Subcutaneous abdominal adipose tissue (tissue), 5 donors: ENCODE results near the gene CMTM1.
"Not testable (repeated sequence)": the region's sequence is repeated elsewhere in the genome, so short reads cannot be mapped to it uniquely, and the experiment has no call there.

Experiments
- H3K27ac ChIP-seq: one replicate; pipeline ENCODE4 v1.7.0; 2013; ENCODE audit warnings: low read depth, mild to moderate bottlenecking, inconsistent platforms, low read length, moderate library complexity
- H3K27me3 ChIP-seq, 5 donors: one replicate each; pipeline ENCODE4 v1.7.0; 2013; ENCODE audit warnings: low read length in 5 of 5, inconsistent platforms in 1 of 5; ENCODE audit not compliant: control insufficient read depth in 5 of 5, insufficient read depth in 4 of 5
- H3K36me3 ChIP-seq, 5 donors: one replicate each; pipeline ENCODE4 v1.7.0; 2013; ENCODE audit warnings: low read length in 5 of 5; ENCODE audit not compliant: control insufficient read depth in 5 of 5, insufficient read depth in 5 of 5
- H3K4me1 ChIP-seq, 5 donors: one replicate each; pipeline ENCODE4 v1.7.0; 2013; ENCODE audit warnings: low read length in 5 of 5, mild to moderate bottlenecking in 3 of 5, moderate library complexity in 1 of 5; ENCODE audit not compliant: control insufficient read depth in 5 of 5, insufficient read depth in 5 of 5
- H3K4me3 ChIP-seq, 5 donors: one replicate each; pipeline ENCODE4 v1.7.0; 2013; ENCODE audit warnings: low read length in 5 of 5, low read depth in 1 of 5
- H3K9ac ChIP-seq, 5 donors: one replicate each; pipeline ENCODE4 v1.7.0; 2013; ENCODE audit warnings: low read length in 5 of 5, mild to moderate bottlenecking in 4 of 5, moderate library complexity in 3 of 5
- H3K9me3 ChIP-seq, 5 donors: one replicate each; pipeline ENCODE4 v1.7.0; 2013; ENCODE audit warnings: low read length in 5 of 5; ENCODE audit not compliant: control insufficient read depth in 5 of 5
- donor health status: healthy.
- donor health status: healthy.
- donor health status: healthy.
- donor health status: healthy.
- donor health status: healthy.

Gene CMTM1

DNA sequence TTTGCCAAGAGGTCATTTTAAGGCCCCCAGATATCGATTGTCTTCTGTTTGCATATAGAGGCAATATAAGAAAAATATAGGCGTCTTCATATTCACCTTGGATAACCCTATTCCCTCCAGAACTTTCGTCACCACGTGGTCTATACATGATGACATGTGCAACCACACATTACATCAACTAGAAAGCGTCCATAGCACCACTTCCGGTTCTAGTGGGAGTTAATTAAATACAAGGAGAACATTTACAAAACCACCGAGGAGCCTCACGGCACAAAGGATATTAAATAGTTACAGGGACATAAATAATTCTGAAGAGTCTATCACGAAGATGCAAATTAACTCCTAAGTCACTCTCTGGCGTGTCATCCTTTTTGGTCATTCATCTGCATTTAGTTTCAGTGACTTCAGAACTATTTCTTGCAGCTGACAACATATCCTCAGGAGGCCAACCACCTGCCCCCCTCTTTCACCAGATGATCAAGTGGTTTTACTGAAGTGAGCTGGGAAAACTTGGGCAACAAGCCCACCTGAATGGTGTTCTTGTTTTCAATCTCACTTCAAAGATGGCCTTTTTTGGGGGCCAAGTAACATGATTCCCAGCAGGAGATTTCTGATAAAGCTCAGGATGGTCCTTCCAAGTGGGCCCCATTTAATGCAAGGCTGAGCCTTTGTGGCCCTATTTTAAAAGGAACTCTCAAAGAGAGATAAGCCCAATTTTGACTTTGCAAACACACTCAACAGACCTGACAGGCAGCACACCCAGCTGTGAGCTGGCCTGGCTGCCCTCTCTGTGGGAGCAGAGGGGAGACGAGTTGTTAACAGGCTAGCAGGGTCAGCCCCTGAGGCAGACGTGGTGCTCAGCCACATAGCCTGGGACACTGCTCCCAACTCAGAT lies 53.5 kb downstream of the CMTM1 start:
- H3K4me1 ChIP-seq = peaks cover 4 to 48% (median 32%) of the 10 kb centered on the region in 5 donors
- no peak overlapping the region for H3K27ac ChIP-seq
- no peak overlapping the region for H3K9ac ChIP-seq
- H3K4me3 ChIP-seq = no peak overlapping the region
- peaks cover 0 to 3% (median 3%) of the 10 kb centered on the region in 5 donors for H3K36me3 ChIP-seq
- H3K27me3 ChIP-seq = no peaks in the 10 kb centered on the region
- no peaks in the 10 kb centered on the region for H3K9me3 ChIP-seq

DNA sequence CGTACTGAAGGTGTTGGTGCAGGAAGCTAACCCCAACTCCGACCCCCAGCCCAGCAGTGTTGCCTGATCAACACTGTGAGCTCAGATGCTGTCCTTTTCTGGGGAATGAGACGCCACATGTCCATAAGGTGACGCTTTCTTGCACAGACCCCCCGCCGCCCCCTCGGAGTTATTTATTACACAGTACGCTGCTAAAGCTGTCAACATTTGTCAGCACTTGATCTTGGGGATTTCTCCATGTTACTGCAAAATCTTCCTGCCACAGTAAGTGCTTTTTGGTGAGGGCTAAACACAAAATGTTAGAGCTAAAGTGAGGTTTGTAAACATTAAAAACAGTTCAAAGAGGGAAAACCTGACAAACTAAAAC lies 54.2 kb downstream of the CMTM1 start:
- peaks cover 4 to 48% (median 32%) of the 10 kb centered on the region in 5 donors for H3K4me1 ChIP-seq
- no peaks in the 10 kb centered on the region for H3K9me3 ChIP-seq
- no peak overlapping the region for H3K4me3 ChIP-seq
- no peaks in the 10 kb centered on the region for H3K27me3 ChIP-seq
- H3K36me3 ChIP-seq = peaks cover 0 to 3% (median 3%) of the 10 kb centered on the region in 5 donors
- H3K27ac ChIP-seq = no peak overlapping the region
- no peak overlapping the region for H3K9ac ChIP-seq

DNA sequence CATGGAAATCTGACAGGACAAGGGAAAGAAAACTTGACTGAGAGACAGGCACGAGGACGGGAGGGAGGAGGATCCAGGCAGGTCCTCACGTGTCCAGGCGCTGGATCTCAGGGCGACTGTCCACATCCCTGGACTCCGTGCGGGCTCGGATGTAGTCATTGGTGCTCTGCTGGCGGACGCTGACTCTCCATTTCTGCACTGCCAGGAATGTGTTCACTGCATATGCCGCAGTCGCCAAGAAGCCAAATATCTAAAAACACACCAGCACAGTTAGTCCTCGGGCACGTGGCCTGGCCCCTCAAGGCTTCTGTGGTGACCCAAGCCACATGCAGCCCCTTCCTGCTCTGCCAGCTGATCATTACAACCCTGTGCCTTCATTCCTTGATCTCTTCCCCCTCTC lies 55.7 kb downstream of the CMTM1 start:
- Histone ChIP-seq H3K27me3 (no peaks in the 10 kb centered on the region), H3K4me1 (peaks cover 4 to 48% (median 32%) of the 10 kb centered on the region in 5 donors), H3K9ac (no peak overlapping the region), H3K36me3 (peaks cover 0 to 3% (median 3%) of the 10 kb centered on the region in 5 donors), H3K27ac (no peak overlapping the region), H3K4me3 (no peak overlapping the region), H3K9me3 (no peaks in the 10 kb centered on the region)

DNA sequence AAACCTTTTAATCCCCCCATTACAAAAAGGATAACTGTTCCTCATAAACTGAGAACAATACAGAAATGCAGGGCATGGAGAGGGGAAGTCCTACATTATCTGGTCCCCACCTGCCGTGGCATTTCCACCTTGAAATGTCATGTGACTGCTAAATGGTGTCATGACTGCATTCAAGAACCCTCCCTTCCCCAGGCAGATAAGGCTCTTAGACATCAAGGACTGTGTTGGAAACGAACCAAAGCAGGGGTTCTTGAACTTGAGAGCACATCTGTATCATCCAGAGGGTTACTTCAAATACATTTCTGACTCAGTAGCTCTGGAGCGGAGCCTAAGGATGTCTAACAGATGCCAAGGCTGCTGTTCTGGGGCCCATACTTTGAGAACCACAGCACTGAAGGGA lies 56.6 kb downstream of the CMTM1 start:
- H3K36me3 ChIP-seq = peaks cover 0 to 3% (median 3%) of the 10 kb centered on the region in 5 donors
- no peaks in the 10 kb centered on the region for H3K9me3 ChIP-seq
- no peaks in the 10 kb centered on the region for H3K27me3 ChIP-seq
- no peak overlapping the region for H3K27ac ChIP-seq
- H3K4me1 ChIP-seq = peaks cover 4 to 44% (median 32%) of the 10 kb centered on the region in 5 donors
- peak overlapping the region in 1 of 5 donors; percentile 13 for H3K9ac ChIP-seq
- H3K4me3 ChIP-seq = peak overlapping the region in 1 of 5 donors; percentile 15

DNA sequence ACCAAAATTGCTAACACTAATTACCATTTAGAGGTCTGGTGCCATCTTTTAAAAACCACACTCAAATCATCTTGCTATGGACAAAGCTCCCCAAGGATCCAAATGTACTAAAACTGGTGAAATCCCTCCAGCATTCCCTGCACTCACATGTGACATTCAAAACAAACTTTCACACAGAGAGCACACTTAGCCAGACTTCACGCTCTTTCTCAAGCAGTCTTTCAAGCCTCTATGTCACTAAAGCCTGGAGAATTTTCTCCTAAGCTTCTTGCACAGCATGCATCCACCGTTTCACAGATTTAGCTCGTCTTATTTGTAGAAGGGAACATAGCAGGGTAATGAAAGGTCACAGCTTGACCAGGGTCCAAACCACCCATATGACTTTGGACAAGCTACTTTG lies 57.5 kb downstream of the CMTM1 start:
- H3K36me3 ChIP-seq = peaks cover 0 to 3% (median 3%) of the 10 kb centered on the region in 5 donors
- no peaks in the 10 kb centered on the region for H3K9me3 ChIP-seq
- H3K9ac ChIP-seq = peak overlapping the region in 2 of 5 donors; percentile 6 to 20
- H3K27me3 ChIP-seq = no peaks in the 10 kb centered on the region
- peak overlapping the region in 1 of 5 donors; percentile 15 for H3K4me3 ChIP-seq
- H3K4me1 ChIP-seq = peaks cover 4 to 35% (median 24%) of the 10 kb centered on the region in 5 donors
- peak overlapping the region; percentile 44 for H3K27ac ChIP-seq

DNA sequence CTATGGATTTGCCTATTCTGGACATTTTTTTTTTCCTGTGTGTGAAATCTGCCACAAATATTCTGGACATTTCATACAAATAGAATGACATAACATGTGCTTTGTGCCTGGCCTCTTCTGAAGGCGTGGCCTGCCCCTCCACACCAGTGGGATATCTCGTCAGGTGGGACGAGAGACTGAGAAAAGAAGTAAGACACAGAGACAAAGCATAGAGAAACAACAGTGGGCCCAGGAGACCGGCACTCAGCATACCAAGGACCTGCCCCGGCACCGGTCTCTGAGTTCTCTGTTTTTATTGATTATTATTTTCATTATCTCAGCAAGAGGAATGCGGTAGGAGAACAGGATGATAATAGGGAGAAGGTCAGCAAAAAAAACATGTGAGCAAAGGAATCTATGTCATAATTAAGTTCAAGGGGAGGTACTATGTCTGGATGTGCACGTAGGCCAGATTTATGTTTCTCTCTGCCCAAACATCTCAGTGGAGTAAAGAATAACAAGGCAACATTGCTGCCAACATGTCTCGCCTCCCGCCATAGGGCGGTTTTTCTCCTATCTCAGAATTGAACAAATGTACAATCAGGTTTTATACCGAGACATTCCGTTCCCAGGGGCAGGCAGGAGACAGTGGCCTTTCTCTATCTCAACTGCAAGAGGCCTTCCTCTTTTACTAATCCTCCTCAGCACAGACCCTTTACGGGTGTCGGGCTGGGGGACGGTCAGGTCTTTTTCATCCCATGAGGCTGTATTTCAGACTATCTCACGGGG lies 61.6 kb downstream of the CMTM1 start:
- not testable (repeated sequence) for H3K9ac ChIP-seq, H3K4me3 ChIP-seq, H3K27ac ChIP-seq, H3K36me3 ChIP-seq, H3K27me3 ChIP-seq, H3K9me3 ChIP-seq
- H3K4me1 ChIP-seq = peaks cover 4 to 17% (median 16%) of the 10 kb centered on the region in 5 donors
